Mesothelial cell of epicardium (in vitro differentiated cells): ENCODE data around the gene CCDC93. TPM values are rescaled to one million over a fixed set of nuclear protein-coding genes. Genes with fewer than 3 reads are reported as not detected.

Experiments used
- DNase-seq, 2 experiments: peaks; one replicate each; pipeline ENCODE4 v3.0.0; 2021; ENCODE audit warnings: low spot score in 2 of 2; ENCODE audit not compliant: unreplicated experiment in 2 of 2
- H3K27ac Mint-ChIP-seq: 2 replicates; pipeline ENCODE4 v1.8.0; 2021; ENCODE audit warnings: mixed read lengths
- H3K27me3 Mint-ChIP-seq: 2 replicates; pipeline ENCODE4 v1.8.0; 2021; ENCODE audit warnings: low read depth, mixed read lengths
- H3K36me3 Mint-ChIP-seq: 2 replicates; pipeline ENCODE4 v1.8.0; 2021; ENCODE audit warnings: mixed read lengths
- H3K4me1 Mint-ChIP-seq: 2 replicates; pipeline ENCODE4 v1.8.0; 2021; ENCODE audit warnings: mixed read lengths
- H3K4me3 Mint-ChIP-seq: 2 replicates; pipeline ENCODE4 v1.8.0; 2021; ENCODE audit warnings: mild to moderate bottlenecking, moderate library complexity, mixed read lengths
- H3K9me3 Mint-ChIP-seq: 2 replicates; pipeline ENCODE4 v1.8.0; 2021; ENCODE audit warnings: mixed read lengths
- total RNA-seq: library from RNA; stranded (reverse); gene quantifications from 3 replicates; pipeline ENCODE4 v1.2.1, GENCODE V29; 2021
- TF ChIP-seq, protein P1 (sequence below): fragments of 200-600 bp; sonication (generic); IDR thresholded peaks from one replicate; pipeline ENCODE4 v1.5.0; 2021; ENCODE audit warnings: antibody characterized with exemption; ENCODE audit not compliant: unreplicated experiment

CCDC93 gene
- total RNA-seq, 1 donor from 2014 or later = 46.9 TPM

GRCh38 chr2:117888897-117889296, 125.0 kb downstream of the CCDC93 start:
- TF ChIP-seq, protein P1, sequence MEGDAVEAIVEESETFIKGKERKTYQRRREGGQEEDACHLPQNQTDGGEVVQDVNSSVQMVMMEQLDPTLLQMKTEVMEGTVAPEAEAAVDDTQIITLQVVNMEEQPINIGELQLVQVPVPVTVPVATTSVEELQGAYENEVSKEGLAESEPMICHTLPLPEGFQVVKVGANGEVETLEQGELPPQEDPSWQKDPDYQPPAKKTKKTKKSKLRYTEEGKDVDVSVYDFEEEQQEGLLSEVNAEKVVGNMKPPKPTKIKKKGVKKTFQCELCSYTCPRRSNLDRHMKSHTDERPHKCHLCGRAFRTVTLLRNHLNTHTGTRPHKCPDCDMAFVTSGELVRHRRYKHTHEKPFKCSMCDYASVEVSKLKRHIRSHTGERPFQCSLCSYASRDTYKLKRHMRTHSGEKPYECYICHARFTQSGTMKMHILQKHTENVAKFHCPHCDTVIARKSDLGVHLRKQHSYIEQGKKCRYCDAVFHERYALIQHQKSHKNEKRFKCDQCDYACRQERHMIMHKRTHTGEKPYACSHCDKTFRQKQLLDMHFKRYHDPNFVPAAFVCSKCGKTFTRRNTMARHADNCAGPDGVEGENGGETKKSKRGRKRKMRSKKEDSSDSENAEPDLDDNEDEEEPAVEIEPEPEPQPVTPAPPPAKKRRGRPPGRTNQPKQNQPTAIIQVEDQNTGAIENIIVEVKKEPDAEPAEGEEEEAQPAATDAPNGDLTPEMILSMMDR = no peak
- Mint-ChIP-seq H3K27ac (no peak overlapping the region), H3K36me3 (no peaks in the 10 kb centered on the region), H3K27me3 (peaks cover 48% of the 10 kb centered on the region), H3K4me1 (no peaks in the 10 kb centered on the region), H3K4me3 (no peak overlapping the region), H3K9me3 (peaks cover 11% of the 10 kb centered on the region)
- DNase-seq = no peak

- Mint-ChIP-seq H3K4me3 (no peak overlapping the region), H3K9me3 (peaks cover 7% of the 10 kb centered on the region), H3K27ac (no peak overlapping the region)
Measured at GRCh38 chr2:117885308-117885707, 128.6 kb downstream of the CCDC93 start.

GRCh38 chr2:117879003-117879402, 134.9 kb downstream of the CCDC93 start:
- no peak for DNase-seq

More at GRCh38 chr2:117885308-117885707, 128.6 kb downstream of the CCDC93 start:
- DNase-seq = no peak
- H3K4me1 Mint-ChIP-seq = no peaks in the 10 kb centered on the region
- TF ChIP-seq, protein P1 = no peak
- H3K27me3 Mint-ChIP-seq = peaks cover 45% of the 10 kb centered on the region
- H3K36me3 Mint-ChIP-seq = no peaks in the 10 kb centered on the region

DNA sequence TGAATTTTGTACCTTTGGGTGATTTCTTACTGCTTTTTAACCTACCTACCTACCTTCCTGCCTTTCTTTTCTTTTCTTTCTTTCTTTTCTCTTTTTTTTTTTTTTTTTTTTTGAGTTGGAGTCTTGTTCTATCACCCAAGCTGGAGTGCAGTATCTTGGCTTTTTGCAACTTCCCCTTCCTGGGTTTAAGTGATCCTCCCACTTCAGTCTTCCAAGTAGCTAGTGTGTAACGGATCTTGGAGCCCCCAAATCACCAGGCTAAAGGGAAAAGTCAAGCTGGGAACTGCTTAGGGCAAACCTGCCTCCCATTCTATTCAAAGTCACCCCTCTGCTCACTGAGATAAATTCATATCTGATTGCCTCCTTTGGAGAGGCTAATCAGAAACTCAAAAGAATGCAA, 138.1 kb downstream of the CCDC93 start:
- TF ChIP-seq, protein P1 = no peak
- no peaks in the 10 kb centered on the region for H3K36me3 Mint-ChIP-seq
- peaks cover 54% of the 10 kb centered on the region for H3K27me3 Mint-ChIP-seq
- no peak overlapping the region for H3K27ac Mint-ChIP-seq
- no peaks in the 10 kb centered on the region for H3K4me1 Mint-ChIP-seq
- no peaks in the 10 kb centered on the region for H3K9me3 Mint-ChIP-seq
- no peak overlapping the region for H3K4me3 Mint-ChIP-seq
- no peak for DNase-seq

More at GRCh38 chr2:117879003-117879402, 134.9 kb downstream of the CCDC93 start:
- H3K4me3 Mint-ChIP-seq = no peak overlapping the region
- H3K27me3 Mint-ChIP-seq = peaks cover 62% of the 10 kb centered on the region
- TF ChIP-seq, protein P1 = no peak
- H3K4me1 Mint-ChIP-seq = no peaks in the 10 kb centered on the region
- H3K27ac Mint-ChIP-seq = no peak overlapping the region
- H3K36me3 Mint-ChIP-seq = no peaks in the 10 kb centered on the region
- H3K9me3 Mint-ChIP-seq = peaks cover 7% of the 10 kb centered on the region

Other genes with a start within 250 kb of the CCDC93 start
- gene DDX18, start 199.4 kb downstream of the CCDC93 start, total RNA-seq = 64.4 to 68.9 TPM (median 66.2 TPM) in 3 replicates
- 18.9 to 22.5 TPM (median 21.1 TPM) in 3 replicates for gene INSIG2, start 74.4 kb upstream of the CCDC93 start, total RNA-seq